H1 (cell line): ENCODE data around the gene SLC3A2. TPM values are rescaled to one million over a fixed set of nuclear protein-coding genes. Genes with fewer than 3 reads are reported as not detected.

Experiments
- CTCF ChIA-PET: fragments of 300-600 bp; sonication (Branson Sonifier 250); formaldehyde crosslinking; loops from one replicate; lab custom pipeline; 2021; ENCODE audit not compliant: partially characterized antibody; lab: Charles Lee
- POLR2A ChIA-PET: fragments of 300-600 bp; sonication (Branson Sonifier 250); formaldehyde crosslinking; loops from one replicate; lab custom pipeline; 2021; ENCODE audit warnings: inconsistent platforms; ENCODE audit not compliant: partially characterized antibody; lab: Charles Lee
- DNase-seq, 2 experiments: peaks; one replicate each; pipeline versions ENCODE4 v3.0.0 to v3.0.0-alpha.2; 2010 to 2022; ENCODE audit warnings: low spot score in 2 of 2, low read depth in 1 of 2, mixed read lengths in 1 of 2
- FAIRE-seq: peaks from 2 replicates; lab custom pipeline; 2011; peaks lifted over from hg19 to GRCh38; lab: Jason Lieb, UNC
- H2AFZ ChIP-seq: 2 replicates; pipeline ENCODE4 v1.8.1; 2012; ENCODE audit warnings: low read length, inconsistent platforms
- H2AK5ac ChIP-seq: 2 replicates; pipeline ENCODE4 v1.6.1; 2013; ENCODE audit warnings: low read depth, low read length
- H2BK120ac ChIP-seq: replicated peaks from 2 replicates; pipeline ENCODE3; 2013; ENCODE audit warnings: low read depth, low read length, inconsistent platforms
- H2BK12ac ChIP-seq: 2 replicates; pipeline ENCODE4 v1.6.1; 2013; ENCODE audit warnings: low read depth, low read length
- H2BK15ac ChIP-seq: 2 replicates; pipeline ENCODE4 v1.6.1; 2013; ENCODE audit warnings: low read length
- H2BK20ac ChIP-seq: 2 replicates; pipeline ENCODE4 v1.6.1; 2013; ENCODE audit warnings: low read length
- H2BK5ac ChIP-seq: 2 replicates; pipeline ENCODE4 v1.6.1; 2013; ENCODE audit warnings: low read depth, low read length
- H3K14ac ChIP-seq: 2 replicates; pipeline ENCODE4 v1.6.1; 2013; ENCODE audit warnings: inconsistent platforms; ENCODE audit not compliant: insufficient read length
- H3K18ac ChIP-seq: 2 replicates; pipeline ENCODE4 v1.6.1; 2013; ENCODE audit warnings: low read length; ENCODE audit errors: extremely low read depth
- H3K23ac ChIP-seq: 2 replicates; pipeline ENCODE4 v1.6.1; 2013; ENCODE audit warnings: inconsistent platforms; ENCODE audit not compliant: insufficient read length
- H3K23me2 ChIP-seq: 2 replicates; pipeline ENCODE4 v1.6.1; 2013; ENCODE audit warnings: low read depth, low read length
- H3K27ac ChIP-seq: 2 replicates; pipeline ENCODE4 v1.6.1; 2011; ENCODE audit warnings: low read depth, low read length, inconsistent platforms
- H3K27me3 ChIP-seq, 4 experiments: replicated peaks in 1 of 4; 1 replicate in 1 of 4; 2 replicates in 3 of 4; pipeline versions ENCODE4 v1.6.1 to v1.8.1; 2011 to 2013; ENCODE audit warnings: low read length in 3 of 4, mild to moderate bottlenecking in 3 of 4, inconsistent platforms in 2 of 4, mixed read lengths in 2 of 4, moderate library complexity in 1 of 4; ENCODE audit not compliant: control insufficient read depth in 3 of 4, insufficient read depth in 3 of 4; ENCODE audit errors: extremely low read depth in 1 of 4
- H3K36me3 ChIP-seq, 4 experiments: 2 replicates each; pipeline versions ENCODE4 v1.6.1 to v1.8.1; 2011 to 2013; ENCODE audit warnings: mild to moderate bottlenecking in 4 of 4, low read length in 3 of 4, moderate library complexity in 2 of 4, control low read depth in 1 of 4, inconsistent platforms in 1 of 4; ENCODE audit not compliant: insufficient read depth in 4 of 4, control insufficient read depth in 2 of 4
- H3K4ac ChIP-seq: replicated peaks from 2 replicates; pipeline ENCODE3; 2013; ENCODE audit warnings: low read length, low read depth, mixed read lengths, inconsistent platforms; ENCODE audit not compliant: insufficient read length
- H3K4me1 ChIP-seq, 4 experiments: replicated peaks in 1 of 4; 1 replicate in 1 of 4; 2 replicates in 3 of 4; pipeline versions ENCODE4 v1.6.1 to v1.8.1; 2011 to 2013; ENCODE audit warnings: low read length in 3 of 4, inconsistent platforms in 2 of 4, mixed read lengths in 1 of 4; ENCODE audit not compliant: insufficient read depth in 4 of 4, control insufficient read depth in 3 of 4
- H3K4me2 ChIP-seq, 2 experiments: 2 replicates each; pipeline versions ENCODE4 v1.6.1 to v1.8.1; 2011 to 2013; ENCODE audit warnings: low read depth in 2 of 2, low read length in 2 of 2, control low read depth in 1 of 2, inconsistent platforms in 1 of 2, mild to moderate bottlenecking in 1 of 2; ENCODE audit not compliant: insufficient read depth in 1 of 2
- H3K4me3 ChIP-seq, 4 experiments: fragments of 200-600, 300-600 bp in 1 of 4; sonication (generic), shearing (Covaris generic), sonication (Bioruptor Twin) in 1 of 4; 2 replicates each; pipeline versions ENCODE4 v1.5.1 to v1.8.1; 2011 to 2016; ENCODE audit warnings: low read length in 4 of 4, low read depth in 3 of 4, control low read depth in 2 of 4, inconsistent platforms in 2 of 4, mild to moderate bottlenecking in 2 of 4, mixed read lengths in 1 of 4, moderate library complexity in 1 of 4; ENCODE audit not compliant: insufficient read depth in 2 of 4; ENCODE audit errors: extremely low read depth in 1 of 4
- H3K56ac ChIP-seq: replicated peaks from 2 replicates; pipeline ENCODE3; 2013; ENCODE audit warnings: low read depth, mild to moderate bottlenecking, mixed read lengths, low read length, inconsistent platforms; ENCODE audit not compliant: insufficient read length
- H3K79me1 ChIP-seq: 2 replicates; pipeline ENCODE4 v1.6.1; 2013; ENCODE audit warnings: low read depth, low read length, control low read depth
- H3K79me2 ChIP-seq, 2 experiments: 2 replicates each; pipeline versions ENCODE4 v1.6.1 to v1.8.1; 2012 to 2013; ENCODE audit warnings: low read length in 2 of 2, mild to moderate bottlenecking in 2 of 2, inconsistent platforms in 1 of 2; ENCODE audit not compliant: insufficient read depth in 2 of 2, control insufficient read depth in 1 of 2
- H3K9ac ChIP-seq, 4 experiments: replicated peaks in 1 of 4; 1 replicate in 1 of 4; 2 replicates in 3 of 4; pipeline versions ENCODE4 v1.6.1 to v1.8.1; 2011 to 2013; ENCODE audit warnings: low read depth in 3 of 4, low read length in 3 of 4, control low read depth in 2 of 4, mild to moderate bottlenecking in 2 of 4, moderate library complexity in 2 of 4, inconsistent platforms in 1 of 4; ENCODE audit errors: extremely low read depth in 1 of 4
- H3K9me3 ChIP-seq, 2 experiments: 2 replicates each; pipeline versions ENCODE4 v1.6.1 to v1.8.1; 2012 to 2013; ENCODE audit warnings: mild to moderate bottlenecking in 2 of 2, moderate library complexity in 2 of 2, control low read depth in 1 of 2, inconsistent platforms in 1 of 2, low read depth in 1 of 2, low read length in 1 of 2, mixed read lengths in 1 of 2; ENCODE audit not compliant: insufficient read depth in 2 of 2
- H4K20me1 ChIP-seq, 2 experiments: replicated peaks in 1 of 2; 2 replicates each; pipeline versions ENCODE3 to v1.8.1; 2011 to 2013; ENCODE audit warnings: inconsistent platforms in 2 of 2, low read length in 2 of 2, mild to moderate bottlenecking in 1 of 2; ENCODE audit not compliant: insufficient read depth in 2 of 2, control insufficient read depth in 1 of 2
- H4K5ac ChIP-seq: 2 replicates; pipeline ENCODE4 v1.6.1; 2013; ENCODE audit warnings: low read length, low read depth, mixed read lengths, inconsistent platforms; ENCODE audit not compliant: insufficient read length
- H4K8ac ChIP-seq: 2 replicates; pipeline ENCODE4 v1.8.0; 2013; ENCODE audit warnings: mild to moderate bottlenecking, moderate library complexity, low read length, inconsistent platforms; ENCODE audit not compliant: insufficient read depth; ENCODE audit errors: extremely low read depth
- H4K91ac ChIP-seq: replicated peaks from 2 replicates; pipeline ENCODE3; 2013; ENCODE audit warnings: low read length, mixed read lengths, inconsistent platforms; ENCODE audit not compliant: insufficient read length
- ASH2L ChIP-seq: fragments of 200-600, 300-600 bp; sonication (generic); IDR thresholded peaks from one replicate; pipeline ENCODE4 v1.7.1; 2017; ENCODE audit warnings: low read length
- JUN ChIP-seq: IDR thresholded peaks from 2 replicates; pipeline ENCODE4 v1.6.1; 2011; ENCODE audit warnings: low read depth, mild to moderate bottlenecking, improper control_type of control experiment, low read length
- POU5F1 ChIP-seq: IDR thresholded peaks from 2 replicates; pipeline ENCODE4 v1.6.1; 2011; ENCODE audit warnings: low read depth, mild to moderate bottlenecking, low read length, moderate library complexity
- SIX5 ChIP-seq: IDR thresholded peaks from 2 replicates; pipeline ENCODE4 v1.6.1; 2011; ENCODE audit warnings: mild to moderate bottlenecking, low read depth, low read length
- WGBS, 2 experiments: shearing (Covaris generic) in 1 of 2; methylation state at CpG; one replicate each; pipeline versions ENCODE4 v1.1.6 to v1.1.7; 2013 to 2015; ENCODE audit warnings: low lambda C conversion rate in 2 of 2, mixed read lengths in 2 of 2, inconsistent platforms in 1 of 2, low coverage in 1 of 2, missing lambda C conversion rate in 1 of 2; ENCODE audit not compliant: insufficient replicate concordance in 2 of 2, insufficient coverage in 1 of 2, insufficient read length in 1 of 2; ENCODE audit errors: extremely low coverage in 1 of 2, missing lambda C conversion rate in 1 of 2; 5-methylcytosine and 5-hydroxymethylcytosine counted together
- polyA plus RNA-seq, 7 experiments: library from polyadenylated mRNA; depleted of rRNA in 3 of 7; stranded (reverse) in 5 of 7; unstranded in 2 of 7; fragments of >200 nt in 5 of 7; fragments of 200-250 nt in 2 of 7; gene quantifications; 1 replicate in 5 of 7; 2 replicates in 1 of 7; 4 replicates in 1 of 7; pipeline versions ENCODE4 v1.2.1 to v1.2.3, GENCODE V29; 2011 to 2013; ENCODE audit warnings: missing spikeins in 2 of 7, mixed read lengths in 2 of 7
- total RNA-seq: library from RNA; stranded (reverse); fragmentation: NEBNext Ultra II Directional; extraction: Animal tissue kit (Norgen Biotek cat#: 25700); gene quantifications from 2 replicates; pipeline ENCODE4 v1.2.1, GENCODE V29; 2021

Gene SLC3A2
- total and polyA plus RNA-seq, 2 of the 8 experiments (the other 6 are each of a cell fraction or from before 2014, with no cell fraction given), result 410 to 435 TPM

DNA sequence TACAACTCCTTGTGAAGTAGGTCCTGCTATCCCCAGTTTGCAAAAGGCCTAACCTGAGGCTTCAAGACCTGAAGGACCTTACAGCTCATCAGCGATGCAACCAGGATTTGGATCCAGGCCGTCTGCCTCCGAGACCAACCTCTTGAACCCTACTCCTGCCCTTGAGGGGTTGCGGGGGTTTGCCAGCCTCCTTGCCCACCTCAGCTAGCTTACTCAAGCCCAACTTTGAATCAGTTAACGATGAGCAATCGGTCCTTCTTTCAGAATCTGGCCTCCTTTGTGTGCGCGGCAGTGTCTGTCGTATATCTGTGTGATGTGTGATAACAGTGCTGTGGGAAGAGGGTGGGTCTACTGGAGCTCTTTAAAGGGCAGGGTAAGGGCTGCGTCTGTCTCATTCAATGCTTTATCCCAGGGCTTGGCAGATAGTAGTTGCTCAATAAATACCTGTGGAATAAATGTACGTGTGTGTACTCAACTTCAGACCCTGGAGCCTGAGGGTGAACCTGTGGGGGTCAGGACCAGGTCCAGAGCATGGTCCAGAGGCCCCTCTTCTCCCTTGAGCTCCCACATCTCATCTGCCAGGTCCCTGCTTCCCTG is 37.3 kb downstream of the SLC3A2 start:
- Histone ChIP-seq H3K4me1 (peaks cover 0 to 14% (median 7%) of the 10 kb centered on the region in 4 experiments; a peak in 5 of 7 replicates), H3K4me3 (no peak overlapping the region)
- TF ChIP-seq POU5F1, result no peak
- TF ChIP-seq SIX5, result no peak
- no peak for TF ChIP-seq ASH2L
- no peak for TF ChIP-seq JUN
- TF ChIP-seq, all 59 proteins: peak for 0
- Histone ChIP-seq H3K23ac (no peak overlapping the region), H3K9me3 (no peaks in the 10 kb centered on the region), H3K27ac (no peak overlapping the region), H4K8ac (no peak overlapping the region), H3K36me3 (no peaks in the 10 kb centered on the region), H2BK120ac (no peak overlapping the region), H4K91ac (no peak overlapping the region), H3K14ac (no peak overlapping the region), H3K27me3 (peaks cover 0 to 5% (median 2%) of the 10 kb centered on the region in 4 experiments; a peak in 6 of 7 replicates), H3K9ac (no peak overlapping the region), H3K4ac (no peak overlapping the region), H2BK20ac (no peak overlapping the region), H3K79me1 (no peaks in the 10 kb centered on the region), H3K4me2 (no peak overlapping the region), H2AK5ac (no peak overlapping the region), H3K18ac (no peak overlapping the region), H2BK5ac (no peak overlapping the region), H2BK15ac (no peak overlapping the region), H3K79me2 (no peaks in the 10 kb centered on the region), H3K56ac (no peak overlapping the region), H4K5ac (no peak overlapping the region), H4K20me1 (no peaks in the 10 kb centered on the region), H2AFZ (no peak overlapping the region), H2BK12ac (no peak overlapping the region), H3K23me2 (no peaks in the 10 kb centered on the region; the same call in 1 of the 2 replicates)
- no peak for DNase-seq
- no peak for FAIRE-seq
- WGBS, 2 experiments, result 91% methylated on average over 11 of the region's 11 CpGs; no CpG with 5 or more reads in 1 of the 2 experiments
- CTCF ChIA-PET, result interaction anchor here (0.6 to 16.5 kb wide), 9 partner anchors 8 to 295 kb away, joined by 3 to 232 read pairs (median 7); no protein-coding TSS in a partner anchor
- POLR2A ChIA-PET, result interaction anchor here (1.1 to 57.8 kb wide), 6 partner anchors 9 to 77 kb away, joined by 3 to 1185 read pairs (median 6); partner anchors contain the start of gene SLC3A2
